ENCODE measurements around the gene PTAFR. TPM values are rescaled to one million over a fixed set of nuclear protein-coding genes. Genes with fewer than 3 reads are reported as not detected.

PTAFR gene
- total RNA-seq, 2 donors from 2014 or later = 0.58 to 0.77 TPM

GRCh38 chr1:28109639-28110038 lies 66.9 kb downstream of the PTAFR start:
- Mint-ChIP-seq H3K27me3 (ENCODE audit: insufficient read depth) (no peaks in the 10 kb centered on the region), H3K36me3 (ENCODE audit: low read depth) (no peaks in the 10 kb centered on the region), H3K9me3 (no peaks in the 10 kb centered on the region)

GRCh38 chr1:28108001-28108400 lies 68.5 kb downstream of the PTAFR start:
- no peak overlapping the region for H3K4me3 Mint-ChIP-seq
- no peak overlapping the region for H3K4me3 ChIP-seq (ENCODE audit: low read length)
- H3K27ac Mint-ChIP-seq = no peak overlapping the region
- H3K9me3 ChIP-seq (ENCODE audit: control insufficient read depth, low read length) = no peaks in the 10 kb centered on the region
- H3K9ac ChIP-seq (ENCODE audit: extremely low read depth, low read length, poor library complexity, severe bottlenecking) = no peak overlapping the region
- H3K27me3 Mint-ChIP-seq (ENCODE audit: insufficient read depth) = no peaks in the 10 kb centered on the region
- no peak for TF ChIP-seq CTCF (conservative IDR thresholded peaks at IDR 0.05)
- no peaks in the 10 kb centered on the region for H3K27me3 ChIP-seq (ENCODE audit: control insufficient read depth, insufficient read depth, low read length, poor library complexity, severe bottlenecking)
- no peaks in the 10 kb centered on the region for H3K4me1 ChIP-seq (ENCODE audit: control insufficient read depth, insufficient read depth, low read length)
- H3K4me1 Mint-ChIP-seq = peaks cover 8% of the 10 kb centered on the region
- 85 to 92% methylated on average over 2 of the region's 2 CpGs for WGBS, 2 experiments (ENCODE audit: insufficient coverage in 1 of 2, insufficient read length in 1 of 2)
- H3K9me3 Mint-ChIP-seq = no peaks in the 10 kb centered on the region
- no peak overlapping the region for H3K27ac ChIP-seq (ENCODE audit: low read depth, low read length)
- H3K36me3 ChIP-seq (ENCODE audit: control insufficient read depth, insufficient read depth, low read length) = no peaks in the 10 kb centered on the region
- DNase-seq = peak; percentile 24
- no peaks in the 10 kb centered on the region for H3K36me3 Mint-ChIP-seq (ENCODE audit: low read depth)

More at GRCh38 chr1:28109639-28110038, 66.9 kb downstream of the PTAFR start:
- no peaks in the 10 kb centered on the region for H3K36me3 ChIP-seq (ENCODE audit: control insufficient read depth, insufficient read depth, low read length)
- H3K4me3 ChIP-seq (ENCODE audit: low read length) = no peak overlapping the region
- no peak overlapping the region for H3K9ac ChIP-seq (ENCODE audit: extremely low read depth, low read length, poor library complexity, severe bottlenecking)
- no peak overlapping the region for H3K27ac ChIP-seq (ENCODE audit: low read depth, low read length)
- H3K4me3 Mint-ChIP-seq = no peak overlapping the region
- no peaks in the 10 kb centered on the region for H3K4me1 ChIP-seq (ENCODE audit: control insufficient read depth, insufficient read depth, low read length)
- H3K27ac Mint-ChIP-seq = no peak overlapping the region
- H3K4me1 Mint-ChIP-seq = peaks cover 5% of the 10 kb centered on the region
- no peak for DNase-seq
- TF ChIP-seq CTCF (conservative IDR thresholded peaks at IDR 0.05) = no peak
- no peaks in the 10 kb centered on the region for H3K27me3 ChIP-seq (ENCODE audit: control insufficient read depth, insufficient read depth, low read length, poor library complexity, severe bottlenecking)
- no peaks in the 10 kb centered on the region for H3K9me3 ChIP-seq (ENCODE audit: control insufficient read depth, low read length)
- WGBS, 2 experiments (ENCODE audit: insufficient coverage in 1 of 2, insufficient read length in 1 of 2) = 88 to 95% methylated on average over 3 of the region's 3 CpGs

GRCh38 chr1:28104866-28105467 lies 71.5 kb downstream of the PTAFR start:
- Mint-ChIP-seq H3K9me3 (no peaks in the 10 kb centered on the region), H3K4me1 (peaks cover 8% of the 10 kb centered on the region), H3K27ac (peak overlapping the region; percentile 76), H3K4me3 (peak overlapping the region; percentile 45), H3K36me3 (ENCODE audit: low read depth) (no peaks in the 10 kb centered on the region), H3K27me3 (ENCODE audit: insufficient read depth) (no peaks in the 10 kb centered on the region)
- H3K9me3 ChIP-seq (ENCODE audit: control insufficient read depth, low read length) = no peaks in the 10 kb centered on the region
- H3K27ac ChIP-seq (ENCODE audit: low read depth, low read length) = no peak overlapping the region
- no peak for TF ChIP-seq CTCF (conservative IDR thresholded peaks at IDR 0.05)
- DNase-seq = peak; percentile 94
- WGBS, 2 experiments (ENCODE audit: insufficient coverage in 1 of 2, insufficient read length in 1 of 2) = 17 to 45% methylated on average over 5 to 11 of the region's 11 CpGs
- H3K4me1 ChIP-seq (ENCODE audit: control insufficient read depth, insufficient read depth, low read length) = no peaks in the 10 kb centered on the region
- H3K36me3 ChIP-seq (ENCODE audit: control insufficient read depth, insufficient read depth, low read length) = no peaks in the 10 kb centered on the region
- no peaks in the 10 kb centered on the region for H3K27me3 ChIP-seq (ENCODE audit: control insufficient read depth, insufficient read depth, low read length, poor library complexity, severe bottlenecking)
- H3K9ac ChIP-seq (ENCODE audit: extremely low read depth, low read length, poor library complexity, severe bottlenecking) = no peak overlapping the region
- peak overlapping the region; percentile 68 for H3K4me3 ChIP-seq (ENCODE audit: low read length)

All from endodermal cell (in vitro differentiated cells).